ENCODE measurements around the gene CTIF.

The CTIF gene

DNA sequence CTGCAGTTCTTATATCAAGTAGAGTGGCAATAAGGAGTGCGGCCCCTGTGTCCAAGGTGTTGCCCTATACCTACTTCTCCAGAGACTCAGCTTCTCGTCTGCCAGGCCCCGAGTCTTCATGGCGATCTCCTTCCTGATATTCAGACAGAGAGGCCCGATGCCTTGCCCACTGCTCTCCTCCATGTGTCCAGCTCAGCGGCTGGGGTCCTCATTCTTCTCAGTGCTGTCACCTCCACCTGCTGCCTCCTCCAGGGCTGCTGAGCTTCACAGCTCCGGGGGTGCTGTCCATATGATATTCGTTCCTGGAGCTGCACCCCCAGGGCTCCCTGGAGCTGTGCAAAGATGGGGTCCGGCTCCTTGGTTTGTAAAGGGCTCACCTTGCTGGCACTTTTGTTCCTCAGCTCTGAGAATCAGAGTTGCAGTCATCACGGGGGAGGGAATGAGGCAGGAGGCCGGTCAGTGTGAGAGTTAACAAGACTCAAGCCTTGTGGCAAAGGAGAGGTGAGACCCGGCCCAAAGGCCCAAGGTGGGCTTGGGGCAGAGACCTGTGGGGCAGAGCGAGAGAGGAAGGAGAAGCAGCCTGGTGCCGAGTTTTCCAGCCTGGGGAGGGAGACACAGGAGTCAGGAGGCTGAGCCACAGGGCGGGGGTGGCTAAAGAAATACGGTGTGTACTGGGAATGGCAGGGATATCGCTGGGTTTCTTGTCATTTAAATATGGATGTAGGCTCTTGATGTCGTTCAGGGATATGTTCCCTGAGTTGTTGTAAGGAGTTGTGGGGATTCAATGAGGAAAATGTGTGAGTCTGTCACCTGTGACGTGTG, 120.6 kb downstream of the CTIF start:
- Histone ChIP-seq H3K27me3 (replicated peaks; ENCODE audit: insufficient read depth, low read length) (no peaks in the 10 kb centered on the region), H3K36me3 (replicated peaks; ENCODE audit: insufficient read depth, low read length) (no peaks in the 10 kb centered on the region), H3K9me3 (replicated peaks; ENCODE audit: insufficient read depth, low read length) (no peaks in the 10 kb centered on the region), H3F3A (ENCODE audit: insufficient read depth, low read length) (no peaks in the 10 kb centered on the region), H3K9me2 (replicated peaks; ENCODE audit: insufficient read depth, low read length) (no peaks in the 10 kb centered on the region), H3K4me1 (ENCODE audit: low read length) (no peaks in the 10 kb centered on the region), H4K20me1 (ENCODE audit: insufficient read depth, low read length) (no peaks in the 10 kb centered on the region), H3K4me2 (ENCODE audit: low read depth, low read length) (no peak overlapping the region), H3K79me2 (ENCODE audit: low read length) (no peaks in the 10 kb centered on the region), H2AFZ (ENCODE audit: low read length) (no peak overlapping the region), H3K4me3 (ENCODE audit: low read length) (no peak overlapping the region), H3K27ac (ENCODE audit: low read length) (no peak overlapping the region), H3K9ac (ENCODE audit: low read length) (no peak overlapping the region)
- DNase-seq = no peak
- TF ChIP-seq EZH2 (optimal IDR thresholded peaks at IDR 0.05; ENCODE audit: low read depth, low read length) (no peak), EZH2phosphoT487 (IDR thresholded peaks at IDR 0.05; ENCODE audit: low read length) (no peak)
- TF ChIP-seq, protein P1, sequence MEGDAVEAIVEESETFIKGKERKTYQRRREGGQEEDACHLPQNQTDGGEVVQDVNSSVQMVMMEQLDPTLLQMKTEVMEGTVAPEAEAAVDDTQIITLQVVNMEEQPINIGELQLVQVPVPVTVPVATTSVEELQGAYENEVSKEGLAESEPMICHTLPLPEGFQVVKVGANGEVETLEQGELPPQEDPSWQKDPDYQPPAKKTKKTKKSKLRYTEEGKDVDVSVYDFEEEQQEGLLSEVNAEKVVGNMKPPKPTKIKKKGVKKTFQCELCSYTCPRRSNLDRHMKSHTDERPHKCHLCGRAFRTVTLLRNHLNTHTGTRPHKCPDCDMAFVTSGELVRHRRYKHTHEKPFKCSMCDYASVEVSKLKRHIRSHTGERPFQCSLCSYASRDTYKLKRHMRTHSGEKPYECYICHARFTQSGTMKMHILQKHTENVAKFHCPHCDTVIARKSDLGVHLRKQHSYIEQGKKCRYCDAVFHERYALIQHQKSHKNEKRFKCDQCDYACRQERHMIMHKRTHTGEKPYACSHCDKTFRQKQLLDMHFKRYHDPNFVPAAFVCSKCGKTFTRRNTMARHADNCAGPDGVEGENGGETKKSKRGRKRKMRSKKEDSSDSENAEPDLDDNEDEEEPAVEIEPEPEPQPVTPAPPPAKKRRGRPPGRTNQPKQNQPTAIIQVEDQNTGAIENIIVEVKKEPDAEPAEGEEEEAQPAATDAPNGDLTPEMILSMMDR (IDR thresholded peaks at IDR 0.05; ENCODE audit: low read length) = no peak

DNA sequence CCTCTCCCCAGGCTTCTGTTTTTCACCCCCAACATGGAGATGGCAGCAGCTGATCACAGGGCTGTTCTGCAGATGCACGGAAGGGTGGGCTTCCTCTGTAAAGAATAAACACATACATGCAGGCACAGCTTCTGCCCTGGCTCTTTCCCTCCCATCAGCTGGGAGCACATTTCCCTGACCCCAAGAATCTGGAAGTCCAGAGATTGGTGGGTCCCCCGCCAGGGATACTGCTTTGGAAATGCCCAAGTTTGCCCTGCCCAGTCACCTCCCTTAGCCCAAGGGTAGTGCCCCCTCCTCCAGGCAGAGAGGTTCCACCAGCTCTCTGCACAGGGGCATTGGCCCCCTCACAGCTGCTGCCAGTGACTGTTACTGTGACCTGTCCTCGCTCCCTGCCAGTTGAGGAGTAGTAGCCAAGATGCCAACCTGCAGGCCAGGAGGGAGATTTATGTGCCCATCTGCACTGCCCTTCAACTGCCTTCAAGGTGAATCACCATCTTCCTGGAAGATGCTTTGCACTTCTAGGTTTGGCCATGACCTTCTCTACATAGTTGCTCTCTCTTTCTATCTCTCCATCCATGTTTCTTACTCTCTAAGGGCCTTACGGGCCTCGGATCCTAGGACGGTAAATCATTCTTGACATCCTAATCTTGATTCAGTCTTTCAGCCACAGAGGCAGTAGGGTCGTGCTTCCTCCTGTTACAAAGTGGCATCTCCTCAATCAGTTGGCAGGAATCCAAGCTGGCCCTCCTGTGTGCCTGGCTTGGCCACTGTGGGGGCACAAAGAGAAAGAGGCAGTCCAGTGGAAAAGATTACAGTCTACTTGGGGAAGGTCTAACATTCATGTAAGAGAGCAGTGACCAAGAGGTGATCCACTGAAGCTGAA, 121.8 kb downstream of the CTIF start:
- Histone ChIP-seq H3K27ac (ENCODE audit: low read length) (no peak overlapping the region), H3K27me3 (replicated peaks; ENCODE audit: insufficient read depth, low read length) (no peaks in the 10 kb centered on the region), H3K9me3 (replicated peaks; ENCODE audit: insufficient read depth, low read length) (no peaks in the 10 kb centered on the region), H3K9ac (ENCODE audit: low read length) (no peak overlapping the region), H3K9me2 (replicated peaks; ENCODE audit: insufficient read depth, low read length) (no peaks in the 10 kb centered on the region), H2AFZ (ENCODE audit: low read length) (no peak overlapping the region), H3K4me1 (ENCODE audit: low read length) (no peaks in the 10 kb centered on the region), H4K20me1 (ENCODE audit: insufficient read depth, low read length) (no peaks in the 10 kb centered on the region), H3K36me3 (replicated peaks; ENCODE audit: insufficient read depth, low read length) (no peaks in the 10 kb centered on the region), H3K79me2 (ENCODE audit: low read length) (no peaks in the 10 kb centered on the region), H3K4me2 (ENCODE audit: low read depth, low read length) (no peak overlapping the region), H3K4me3 (ENCODE audit: low read length) (no peak overlapping the region), H3F3A (ENCODE audit: insufficient read depth, low read length) (no peaks in the 10 kb centered on the region)
- no peak for DNase-seq
- TF ChIP-seq, protein P1 (IDR thresholded peaks at IDR 0.05; ENCODE audit: low read length) = no peak
- TF ChIP-seq EZH2phosphoT487 (IDR thresholded peaks at IDR 0.05; ENCODE audit: low read length) = no peak
- TF ChIP-seq EZH2 (optimal IDR thresholded peaks at IDR 0.05; ENCODE audit: low read depth, low read length) = no peak

DNA sequence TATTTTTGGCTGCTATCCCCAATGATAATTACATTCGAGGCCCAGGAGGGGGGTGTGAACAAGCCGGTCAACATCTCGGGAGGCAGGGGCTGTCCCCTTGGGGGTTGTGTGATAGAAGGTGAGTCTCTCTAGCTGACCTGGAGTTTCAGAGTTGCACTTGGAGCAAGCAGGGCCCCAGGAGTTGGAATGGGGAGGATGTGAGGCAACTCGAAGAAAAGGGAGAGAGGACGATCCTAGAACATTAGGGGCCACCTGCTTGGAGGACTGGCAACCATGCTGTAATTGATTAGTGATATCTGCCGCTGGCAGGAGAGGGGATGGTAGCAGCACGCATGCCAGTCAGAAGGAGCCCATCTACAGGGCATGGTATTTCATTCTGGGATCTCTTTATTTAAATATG, 122.6 kb downstream of the CTIF start:
- no peaks in the 10 kb centered on the region for H3K79me2 ChIP-seq (ENCODE audit: low read length)
- no peak overlapping the region for H3K4me2 ChIP-seq (ENCODE audit: low read depth, low read length)
- no peak overlapping the region for H3K27ac ChIP-seq (ENCODE audit: low read length)

More for the DNA sequence above, 122.6 kb downstream of the CTIF start:
- H3K27me3 ChIP-seq (replicated peaks; ENCODE audit: insufficient read depth, low read length) = no peaks in the 10 kb centered on the region
- no peak for DNase-seq
- H3K36me3 ChIP-seq (replicated peaks; ENCODE audit: insufficient read depth, low read length) = no peaks in the 10 kb centered on the region
- H3K9me2 ChIP-seq (replicated peaks; ENCODE audit: insufficient read depth, low read length) = no peaks in the 10 kb centered on the region
- no peaks in the 10 kb centered on the region for H3F3A ChIP-seq (ENCODE audit: insufficient read depth, low read length)
- H4K20me1 ChIP-seq (ENCODE audit: insufficient read depth, low read length) = no peaks in the 10 kb centered on the region
- H3K4me1 ChIP-seq (ENCODE audit: low read length) = no peaks in the 10 kb centered on the region
- no peak overlapping the region for H3K9ac ChIP-seq (ENCODE audit: low read length)
- H3K4me3 ChIP-seq (ENCODE audit: low read length) = no peak overlapping the region
- no peak overlapping the region for H2AFZ ChIP-seq (ENCODE audit: low read length)
- H3K9me3 ChIP-seq (replicated peaks; ENCODE audit: insufficient read depth, low read length) = no peaks in the 10 kb centered on the region
- no peak for TF ChIP-seq EZH2phosphoT487 (IDR thresholded peaks at IDR 0.05; ENCODE audit: low read length)
- TF ChIP-seq, protein P1 (IDR thresholded peaks at IDR 0.05; ENCODE audit: low read length) = no peak
- TF ChIP-seq EZH2 (optimal IDR thresholded peaks at IDR 0.05; ENCODE audit: low read depth, low read length) = no peak

Data from MM.1S (cell line).